ENCODE data around the gene PPM1L. TPM values are rescaled to one million over a fixed set of nuclear protein-coding genes. Genes with fewer than 3 reads are reported as not detected.

The PPM1L gene
- total RNA-seq, 1 donor from 2014 or later: 14.2 TPM

GRCh38 chr3:161070980-161071663 lies 315.1 kb downstream of the PPM1L start:
- Histone ChIP-seq H3K27ac (no peak overlapping the region), H3K4me1 (peaks cover 10% of the 10 kb centered on the region), H3K36me3 (no peaks in the 10 kb centered on the region), H3K4me3 (no peak overlapping the region), H3K9me3 (no peaks in the 10 kb centered on the region), H3K27me3 (no peaks in the 10 kb centered on the region)
- no peak for TF ChIP-seq POLR2A (IDR thresholded peaks at IDR 0.05)
- TF ChIP-seq CTCF (IDR thresholded peaks at IDR 0.05): no peak
- no peak for TF ChIP-seq POLR2AphosphoS5 (IDR thresholded peaks at IDR 0.05; ENCODE audit: insufficient read depth in 1 of 2, low read depth in 1 of 2)
- DNase-seq (ENCODE audit: extremely low spot score in 2 of 2): no peak
- intact Hi-C loops (cut with DNase I): no loop called here

DNA sequence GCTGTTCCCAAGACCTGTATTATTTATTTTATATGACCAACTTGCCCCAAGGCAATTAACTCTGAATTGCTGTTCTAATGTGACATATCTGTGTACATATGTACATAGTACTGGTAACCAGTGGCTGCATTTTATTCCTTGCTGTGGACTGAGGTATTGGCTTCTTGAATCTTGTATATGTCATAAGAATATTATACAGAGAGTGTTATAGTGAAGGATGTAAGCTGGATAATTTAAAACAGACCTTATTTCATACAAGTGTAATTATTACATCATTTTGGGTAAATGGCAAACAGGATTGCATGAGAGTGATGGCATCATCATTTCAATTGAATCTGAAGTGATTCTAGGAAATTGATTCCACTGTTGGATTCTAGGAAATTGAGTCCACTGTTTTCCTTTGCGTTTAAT lies 316.2 kb downstream of the PPM1L start:
- intact Hi-C loops (cut with DNase I): no loop called here
- TF ChIP-seq CTCF (IDR thresholded peaks at IDR 0.05) (no peak), POLR2AphosphoS5 (IDR thresholded peaks at IDR 0.05; ENCODE audit: insufficient read depth in 1 of 2, low read depth in 1 of 2) (no peak), POLR2A (IDR thresholded peaks at IDR 0.05) (no peak)
- no peak for DNase-seq (ENCODE audit: extremely low spot score in 2 of 2)
- Histone ChIP-seq H3K9me3 (no peaks in the 10 kb centered on the region), H3K4me3 (no peak overlapping the region), H3K36me3 (no peaks in the 10 kb centered on the region), H3K4me1 (peaks cover 10% of the 10 kb centered on the region), H3K27ac (no peak overlapping the region), H3K27me3 (no peaks in the 10 kb centered on the region)

GRCh38 chr3:161072751-161073150 lies 316.7 kb downstream of the PPM1L start:
- Histone ChIP-seq H3K27me3 (no peaks in the 10 kb centered on the region), H3K9me3 (no peaks in the 10 kb centered on the region), H3K4me1 (peaks cover 10% of the 10 kb centered on the region), H3K36me3 (no peaks in the 10 kb centered on the region), H3K4me3 (no peak overlapping the region), H3K27ac (no peak overlapping the region)
- no peak for DNase-seq (ENCODE audit: extremely low spot score in 2 of 2)
- intact Hi-C loops (cut with DNase I): no loop called here
- TF ChIP-seq POLR2A (IDR thresholded peaks at IDR 0.05) (no peak), CTCF (IDR thresholded peaks at IDR 0.05) (no peak), POLR2AphosphoS5 (IDR thresholded peaks at IDR 0.05; ENCODE audit: insufficient read depth in 1 of 2, low read depth in 1 of 2) (no peak)

GRCh38 chr3:161073181-161073580 lies 317.1 kb downstream of the PPM1L start:
- Histone ChIP-seq H3K27me3 (no peaks in the 10 kb centered on the region), H3K4me1 (peaks cover 10% of the 10 kb centered on the region), H3K27ac (no peak overlapping the region), H3K36me3 (no peaks in the 10 kb centered on the region), H3K9me3 (no peaks in the 10 kb centered on the region), H3K4me3 (no peak overlapping the region)
- no peak for DNase-seq (ENCODE audit: extremely low spot score in 2 of 2)
- TF ChIP-seq POLR2A (IDR thresholded peaks at IDR 0.05): no peak
- no peak for TF ChIP-seq CTCF (IDR thresholded peaks at IDR 0.05)
- TF ChIP-seq POLR2AphosphoS5 (IDR thresholded peaks at IDR 0.05; ENCODE audit: insufficient read depth in 1 of 2, low read depth in 1 of 2): no peak
- intact Hi-C loops (cut with DNase I): no loop called here

DNA sequence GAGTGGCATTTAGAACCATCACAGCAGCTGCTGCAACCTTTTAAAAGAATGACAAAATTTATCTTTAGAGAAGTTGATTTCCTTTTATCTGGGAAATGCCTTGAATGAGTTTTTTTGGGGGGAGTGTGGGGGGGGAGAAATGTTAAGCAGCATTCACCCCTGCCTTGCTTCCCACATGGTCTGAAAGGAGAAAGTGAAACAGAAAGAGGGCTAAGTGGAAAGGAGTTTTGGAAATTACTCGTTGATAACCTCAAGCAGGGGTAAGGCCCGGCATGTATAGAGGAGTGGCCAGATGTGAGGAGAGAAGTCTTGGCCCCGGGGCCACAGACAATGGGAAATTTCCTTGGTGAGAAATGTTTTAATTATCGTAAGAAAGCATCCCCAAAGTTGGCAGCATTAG lies 325.6 kb downstream of the PPM1L start:
- Histone ChIP-seq H3K27ac (no peak overlapping the region), H3K9me3 (no peaks in the 10 kb centered on the region), H3K27me3 (no peaks in the 10 kb centered on the region), H3K4me1 (no peaks in the 10 kb centered on the region), H3K4me3 (no peak overlapping the region), H3K36me3 (peaks cover 0 to 13% of the 10 kb centered on the region in 2 donors)
- no peak for DNase-seq (ENCODE audit: extremely low spot score in 2 of 2)
- TF ChIP-seq POLR2AphosphoS5 (IDR thresholded peaks at IDR 0.05; ENCODE audit: insufficient read depth in 1 of 2, low read depth in 1 of 2) (no peak), CTCF (IDR thresholded peaks at IDR 0.05) (no peak), POLR2A (IDR thresholded peaks at IDR 0.05) (no peak)
- intact Hi-C loops (cut with DNase I): no loop called here

Measured in vagina (tissue), 2 donors.